Common myeloid progenitor, CD34-positive (primary cell): ENCODE results near the gene MAPKAP1.

ENCODE experiments used
- CTCF ChIA-PET: fragments of 350-600 bp; sonication (Branson Sonifier 250); formaldehyde crosslinking; loops from one replicate; lab custom pipeline; 2021; ENCODE audit warnings: antibody characterized with exemption; lab: Charles Lee
- POLR2A ChIA-PET: fragments of 350-600 bp; sonication (Branson Sonifier 250); formaldehyde crosslinking; loops from one replicate; lab custom pipeline; 2021; ENCODE audit warnings: antibody characterized with exemption; lab: Charles Lee
- DNase-seq, 3 donors: peaks; one replicate each; pipeline versions ENCODE4 v3.0.0 to v3.0.0-alpha.2; 2013
- H3K27ac ChIP-seq, 2 experiments: 1 replicate in 1 of 2; 2 replicates in 1 of 2; pipeline ENCODE4 v1.7.0; 2013; ENCODE audit warnings: inconsistent platforms in 2 of 2, low read length in 2 of 2, mild to moderate bottlenecking in 2 of 2, low read depth in 1 of 2, moderate library complexity in 1 of 2; ENCODE audit not compliant: severe bottlenecking in 2 of 2, insufficient read depth in 1 of 2, poor library complexity in 1 of 2
- H3K27me3 ChIP-seq, 5 experiments: replicated peaks in 2 of 5; 1 replicate in 3 of 5; 2 replicates in 2 of 5; pipeline versions ENCODE4 v1.6.1 to v1.7.0; 2013; ENCODE audit warnings: low read length in 4 of 5, mild to moderate bottlenecking in 2 of 5, moderate library complexity in 2 of 5, inconsistent platforms in 1 of 5; ENCODE audit not compliant: insufficient read depth in 5 of 5, control insufficient read depth in 4 of 5
- H3K36me3 ChIP-seq, 4 experiments: 1 replicate in 2 of 4; 2 replicates in 2 of 4; pipeline versions ENCODE4 v1.6.1 to v1.7.0; 2013; ENCODE audit warnings: low read length in 3 of 4, control low read depth in 1 of 4, mild to moderate bottlenecking in 1 of 4; ENCODE audit not compliant: control insufficient read depth in 4 of 4, insufficient read depth in 4 of 4
- H3K4me1 ChIP-seq, 4 experiments: 1 replicate in 3 of 4; 2 replicates in 1 of 4; pipeline versions ENCODE4 v1.6.1 to v1.7.1; 2013; ENCODE audit warnings: low read length in 3 of 4, mild to moderate bottlenecking in 3 of 4, control low read depth in 1 of 4, inconsistent platforms in 1 of 4, moderate library complexity in 1 of 4; ENCODE audit not compliant: control insufficient read depth in 4 of 4, insufficient read depth in 4 of 4; ENCODE audit errors: control extremely low read depth in 1 of 4
- H3K4me3 ChIP-seq, 7 experiments: 1 replicate in 4 of 7; 2 replicates in 3 of 7; pipeline versions ENCODE4 v1.5.1 to v1.7.0; 2013; ENCODE audit warnings: mild to moderate bottlenecking in 7 of 7, low read length in 6 of 7, moderate library complexity in 6 of 7, inconsistent platforms in 2 of 7, low read depth in 2 of 7, control low read depth in 1 of 7; ENCODE audit not compliant: insufficient read depth in 4 of 7, control insufficient read depth in 1 of 7; ENCODE audit errors: extremely low read depth in 1 of 7
- H3K9me3 ChIP-seq, 5 experiments: 1 replicate in 4 of 5; 2 replicates in 1 of 5; pipeline versions ENCODE4 v1.6.1 to v1.7.1; 2013; ENCODE audit warnings: low read length in 4 of 5, mild to moderate bottlenecking in 2 of 5, inconsistent platforms in 1 of 5, low read depth in 1 of 5, moderate library complexity in 1 of 5; ENCODE audit not compliant: control insufficient read depth in 4 of 5, insufficient read depth in 2 of 5; ENCODE audit errors: control extremely low read depth in 1 of 5
- WGBS: methylation state at CpG from one replicate; pipeline ENCODE4 v1.1.5; 2013; ENCODE audit not compliant: insufficient coverage; 5-methylcytosine and 5-hydroxymethylcytosine counted together

Gene MAPKAP1

DNA sequence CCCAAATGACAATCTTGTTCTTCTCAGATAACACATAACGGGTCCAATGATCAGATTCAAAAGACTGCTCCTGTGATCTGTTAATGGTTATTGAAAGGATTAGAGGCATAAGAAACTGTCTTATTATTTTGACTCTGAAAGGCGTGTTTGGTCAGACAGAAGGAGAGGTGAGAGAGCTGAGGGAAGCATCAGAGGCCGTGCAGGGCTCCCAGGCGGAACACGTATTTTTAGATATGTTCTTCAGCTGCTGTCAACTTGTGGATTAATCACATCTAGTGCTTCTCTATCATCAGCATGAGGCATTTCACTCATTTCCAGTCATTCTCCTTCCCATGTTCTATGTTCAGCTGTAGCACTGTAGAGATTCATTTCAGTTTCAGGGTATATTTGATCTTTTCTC is 199.8 kb downstream of the MAPKAP1 start:
- H3K27me3 ChIP-seq = no peaks in the 10 kb centered on the region
- no peak overlapping the region for H3K4me3 ChIP-seq
- POLR2A ChIA-PET = no interaction called here
- no peak for DNase-seq
- no peaks in the 10 kb centered on the region for H3K9me3 ChIP-seq
- WGBS = 100% methylated on average over 3 of the region's 5 CpGs
- no peaks in the 10 kb centered on the region for H3K4me1 ChIP-seq
- no peak overlapping the region for H3K27ac ChIP-seq
- peaks cover 0 to 12% (median 7%) of the 10 kb centered on the region in 4 experiments for H3K36me3 ChIP-seq
- CTCF ChIA-PET = no interaction called here

GRCh38 chr9:125505988-125506438 is 201.0 kb downstream of the MAPKAP1 start:
- 94% methylated on average over 12 of the region's 14 CpGs for WGBS

GRCh38 chr9:125504616-125505015 is 202.4 kb downstream of the MAPKAP1 start:
- no peak for DNase-seq
- CTCF ChIA-PET = no interaction called here
- Histone ChIP-seq H3K4me1 (no peaks in the 10 kb centered on the region), H3K36me3 (peaks cover 0 to 18% (median 7%) of the 10 kb centered on the region in 4 experiments), H3K27ac (no peak overlapping the region), H3K27me3 (no peaks in the 10 kb centered on the region), H3K9me3 (peaks cover 0 to 2% (median 0%) of the 10 kb centered on the region in 5 experiments), H3K4me3 (no peak overlapping the region)
- WGBS = no CpG with 5 or more reads among the region's 1 CpG
- POLR2A ChIA-PET = no interaction called here

More at GRCh38 chr9:125505988-125506438, 201.0 kb downstream of the MAPKAP1 start:
- CTCF ChIA-PET = no interaction called here
- POLR2A ChIA-PET = no interaction called here
- no peak for DNase-seq
- Histone ChIP-seq H3K27me3 (no peaks in the 10 kb centered on the region), H3K4me1 (no peaks in the 10 kb centered on the region), H3K9me3 (peaks cover 0 to 2% (median 0%) of the 10 kb centered on the region in 5 experiments), H3K27ac (no peak overlapping the region), H3K36me3 (peaks cover 0 to 18% (median 7%) of the 10 kb centered on the region in 4 experiments), H3K4me3 (no peak overlapping the region)

- Histone ChIP-seq H3K27ac (no peak overlapping the region), H3K36me3 (peaks cover 0 to 10% (median 2%) of the 10 kb centered on the region in 4 experiments), H3K27me3 (no peaks in the 10 kb centered on the region), H3K9me3 (peaks cover 0 to 2% (median 0%) of the 10 kb centered on the region in 5 experiments), H3K4me3 (no peak overlapping the region), H3K4me1 (no peaks in the 10 kb centered on the region)
- POLR2A ChIA-PET = interaction anchor here (0.5 kb wide), 1 partner anchor 178 kb away, joined by 4 read pairs; no protein-coding TSS in a partner anchor
- DNase-seq = no peak
- CTCF ChIA-PET = no interaction called here
- 80% methylated on average over 1 of the region's 1 CpG for WGBS
Observed at GRCh38 chr9:125497906-125498305, 209.1 kb downstream of the MAPKAP1 start.

DNA sequence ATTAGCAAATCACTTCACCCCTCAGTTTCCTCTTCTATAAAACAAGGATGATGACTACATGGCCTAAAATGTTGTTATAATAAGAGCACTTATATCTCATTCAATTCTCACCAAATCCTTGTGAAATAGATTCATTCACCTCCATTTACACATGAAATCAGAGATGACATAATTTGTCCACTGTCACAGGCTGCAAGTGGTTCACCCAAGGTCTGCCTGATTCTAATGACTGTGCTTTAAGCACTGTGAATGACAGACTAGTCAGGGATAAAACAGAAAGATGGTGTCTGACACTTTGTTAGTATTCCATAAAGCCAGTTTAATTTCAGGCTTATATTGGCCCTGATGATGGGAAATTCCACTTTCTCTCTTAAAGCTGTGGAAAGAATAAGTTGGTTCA is 209.5 kb downstream of the MAPKAP1 start:
- Histone ChIP-seq H3K9me3 (peaks cover 0 to 2% (median 0%) of the 10 kb centered on the region in 5 experiments), H3K4me1 (no peaks in the 10 kb centered on the region), H3K27me3 (no peaks in the 10 kb centered on the region), H3K4me3 (no peak overlapping the region), H3K27ac (no peak overlapping the region), H3K36me3 (peaks cover 0 to 8% (median 2%) of the 10 kb centered on the region in 4 experiments)
- POLR2A ChIA-PET = interaction anchor here (0.5 kb wide), 1 partner anchor 177 kb away, joined by 4 read pairs; no protein-coding TSS in a partner anchor
- no peak for DNase-seq
- CTCF ChIA-PET = no interaction called here

- H3K36me3 ChIP-seq = peaks cover 0 to 5% (median 2%) of the 10 kb centered on the region in 4 experiments
- no peaks in the 10 kb centered on the region for H3K9me3 ChIP-seq
- ChIA-PET CTCF (interaction anchor here (0.7 kb wide), 1 partner anchor 22 kb away, joined by 5 read pairs; no protein-coding TSS in a partner anchor), POLR2A (no interaction called here)
- 100% methylated on average over 2 of the region's 7 CpGs for WGBS
- no peaks in the 10 kb centered on the region for H3K27me3 ChIP-seq
- no peak for DNase-seq
- H3K4me1 ChIP-seq = no peaks in the 10 kb centered on the region
- H3K27ac ChIP-seq = no peak overlapping the region
- no peak overlapping the region for H3K4me3 ChIP-seq
Observed at GRCh38 chr9:125496313-125496834, 210.6 kb downstream of the MAPKAP1 start.

GRCh38 chr9:125495172-125496119 is 211.6 kb downstream of the MAPKAP1 start:
- DNase-seq = no peak
- ChIA-PET CTCF (no interaction called here), POLR2A (no interaction called here)
- H3K27ac ChIP-seq = no peak overlapping the region
- H3K4me3 ChIP-seq = no peak overlapping the region
- 97% methylated on average over 5 of the region's 8 CpGs for WGBS
- H3K36me3 ChIP-seq = peaks cover 0 to 4% (median 1%) of the 10 kb centered on the region in 4 experiments
- no peaks in the 10 kb centered on the region for H3K9me3 ChIP-seq
- no peaks in the 10 kb centered on the region for H3K4me1 ChIP-seq
- H3K27me3 ChIP-seq = no peaks in the 10 kb centered on the region
